Kidney (tissue), 14 donors: ENCODE measurements around the gene UNC119B. TPM values are rescaled to one million over a fixed set of nuclear protein-coding genes. Genes with fewer than 3 reads are reported as not detected.
A peak's percentile ranks its signal among the peaks of the same experiment; 100 is the strongest.

Experiments used
- DNase-seq, 5 donors: peaks; one replicate each; pipeline ENCODE4 v3.0.0-alpha.2; 2013 to 2020
- FAIRE-seq: peaks from 2 replicates; lab custom pipeline; 2012; peaks lifted over from hg19 to GRCh38; lab: Jason Lieb, UNC
- H3K27ac ChIP-seq, 2 donors: one replicate each; pipeline ENCODE4 v1.7.0; 2013; ENCODE audit warnings: low read depth in 2 of 2, low read length in 2 of 2, inconsistent platforms in 1 of 2
- H3K27me3 ChIP-seq: one replicate; pipeline ENCODE4 v1.7.1; 2013; ENCODE audit warnings: low read length, inconsistent platforms; ENCODE audit not compliant: control insufficient read depth, insufficient read depth
- H3K36me3 ChIP-seq, 3 donors: one replicate each; pipeline versions ENCODE4 v1.7.0 to v1.7.1; 2013; ENCODE audit warnings: low read length in 3 of 3, control low read depth in 1 of 3, inconsistent platforms in 1 of 3; ENCODE audit not compliant: insufficient read depth in 3 of 3, control insufficient read depth in 2 of 3
- H3K4me1 ChIP-seq, 3 donors: one replicate each; pipeline versions ENCODE4 v1.7.0 to v1.7.1; 2013; ENCODE audit warnings: low read length in 3 of 3, inconsistent platforms in 1 of 3, low read depth in 1 of 3; ENCODE audit not compliant: control insufficient read depth in 2 of 3, insufficient read depth in 2 of 3
- H3K4me3 ChIP-seq, 3 donors: one replicate each; pipeline versions ENCODE4 v1.7.0 to v1.8.1; 2013; ENCODE audit warnings: low read length in 3 of 3, control low read depth in 1 of 3, inconsistent platforms in 1 of 3
- H3K9ac ChIP-seq, 3 donors: one replicate each; pipeline versions ENCODE4 v1.7.0 to v1.7.1; 2013; ENCODE audit warnings: low read length in 3 of 3, control low read depth in 1 of 3, inconsistent platforms in 1 of 3
- H3K9me3 ChIP-seq, 3 donors: one replicate each; pipeline versions ENCODE4 v1.7.0 to v1.7.1; 2013; ENCODE audit warnings: low read length in 3 of 3, control low read depth in 1 of 3, inconsistent platforms in 1 of 3; ENCODE audit not compliant: control insufficient read depth in 2 of 3, insufficient read depth in 1 of 3
- intact Hi-C: fragments of 100-400 bp; cut with DNase I; formaldehyde crosslinking; loops from one replicate; pipeline ENCODE4 v1.11.1; 2022
- polyA plus RNA-seq: library from polyadenylated mRNA; stranded (reverse); fragments of 350-450 nt; fragmentation: Illumina TruSeq; extraction: RNeasy Lipid Tissue Mini Kit (QIAGEN cat#74804); gene quantifications from one replicate; pipeline ENCODE4 v1.2.3, GENCODE V29; 2014; ENCODE audit warnings: low read depth, low replicate concordance; ENCODE audit not compliant: insufficient read depth
- total RNA-seq: library from RNA; stranded (reverse); fragmentation: NEBNext Ultra II Directional; extraction: Animal tissue kit (Norgen Biotek cat#: 25700); gene quantifications from one replicate; pipeline ENCODE4 v1.2.1, GENCODE V29; 2021
- TF ChIP-seq, protein P1 (sequence below): IDR thresholded peaks from 3 replicates; pipeline ENCODE4 v1.5.1; 2012; ENCODE audit warnings: mild to moderate bottlenecking, moderate library complexity, borderline replicate concordance; ENCODE audit not compliant: insufficient read depth; ENCODE audit errors: extremely low read depth
- donor health status: control.
- donor health status: control.
- donor health status: control.
- donor health status: control.
- donor health status: control.
- donor health status: DM: yes; HTN: yes; CAD: no.
- donor health status: Normal renal cell carcinoma (clear cell type).

The UNC119B gene
- total and polyA plus RNA-seq, 2 donors from 2014 or later = 29.4 to 44.5 TPM

DNA sequence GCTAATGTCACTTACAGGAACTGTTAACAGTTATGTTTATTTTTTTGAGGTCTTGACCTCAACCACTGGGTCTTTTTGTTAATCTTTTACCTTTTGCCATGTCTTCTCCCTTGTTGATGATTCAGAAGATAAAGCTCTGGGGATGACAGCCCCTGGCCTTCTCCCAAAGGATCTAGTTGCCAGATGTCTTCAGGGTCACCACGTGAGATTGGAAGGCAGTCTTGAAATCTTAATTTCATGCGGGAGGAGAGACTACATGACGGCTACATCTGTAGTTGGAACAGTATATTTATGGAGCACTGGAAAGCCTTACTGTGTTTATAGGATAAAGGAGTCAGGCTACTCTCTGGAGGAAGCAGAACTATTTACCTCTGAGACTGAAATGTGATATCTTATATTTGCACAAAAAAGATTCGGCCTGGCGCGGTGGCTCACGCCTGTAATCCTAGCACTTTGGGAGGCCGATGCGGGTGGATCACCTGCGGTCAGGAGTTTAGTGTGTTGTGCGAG, 17.7 kb upstream of the UNC119B start:
- intact Hi-C loops = no loop called here
- FAIRE-seq = no peak
- H3K9ac ChIP-seq = no peak overlapping the region

DNA sequence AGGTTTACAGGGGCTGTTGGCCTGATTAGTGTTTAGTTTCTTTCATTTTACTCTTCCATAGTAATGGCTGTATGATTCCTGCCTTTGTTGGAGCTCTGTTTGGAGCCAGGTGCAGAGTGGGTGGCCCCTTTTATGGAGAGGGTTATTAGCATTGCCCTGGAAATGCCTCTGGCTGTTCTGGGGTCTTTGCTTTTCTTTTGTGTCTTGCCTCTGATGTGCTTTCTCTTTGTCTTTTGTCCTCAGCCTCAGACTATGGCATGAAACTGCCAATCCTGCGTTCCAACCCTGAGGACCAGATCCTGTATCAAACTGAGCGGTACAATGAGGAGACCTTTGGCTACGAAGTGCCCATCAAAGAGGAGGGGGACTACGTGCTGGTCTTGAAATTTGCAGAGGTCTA, 16.4 kb upstream of the UNC119B start:
- no peaks in the 10 kb centered on the region for H3K9me3 ChIP-seq
- H3K9ac ChIP-seq = no peak overlapping the region
- TF ChIP-seq, protein P1, sequence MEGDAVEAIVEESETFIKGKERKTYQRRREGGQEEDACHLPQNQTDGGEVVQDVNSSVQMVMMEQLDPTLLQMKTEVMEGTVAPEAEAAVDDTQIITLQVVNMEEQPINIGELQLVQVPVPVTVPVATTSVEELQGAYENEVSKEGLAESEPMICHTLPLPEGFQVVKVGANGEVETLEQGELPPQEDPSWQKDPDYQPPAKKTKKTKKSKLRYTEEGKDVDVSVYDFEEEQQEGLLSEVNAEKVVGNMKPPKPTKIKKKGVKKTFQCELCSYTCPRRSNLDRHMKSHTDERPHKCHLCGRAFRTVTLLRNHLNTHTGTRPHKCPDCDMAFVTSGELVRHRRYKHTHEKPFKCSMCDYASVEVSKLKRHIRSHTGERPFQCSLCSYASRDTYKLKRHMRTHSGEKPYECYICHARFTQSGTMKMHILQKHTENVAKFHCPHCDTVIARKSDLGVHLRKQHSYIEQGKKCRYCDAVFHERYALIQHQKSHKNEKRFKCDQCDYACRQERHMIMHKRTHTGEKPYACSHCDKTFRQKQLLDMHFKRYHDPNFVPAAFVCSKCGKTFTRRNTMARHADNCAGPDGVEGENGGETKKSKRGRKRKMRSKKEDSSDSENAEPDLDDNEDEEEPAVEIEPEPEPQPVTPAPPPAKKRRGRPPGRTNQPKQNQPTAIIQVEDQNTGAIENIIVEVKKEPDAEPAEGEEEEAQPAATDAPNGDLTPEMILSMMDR = no peak
- FAIRE-seq (no peak), DNase-seq (no peak)
- no peak overlapping the region for H3K4me3 ChIP-seq
- no peaks in the 10 kb centered on the region for H3K27me3 ChIP-seq
- no peak overlapping the region for H3K27ac ChIP-seq
- H3K36me3 ChIP-seq = peaks cover 14 to 33% (median 28%) of the 10 kb centered on the region in 3 donors
- intact Hi-C loops = no loop called here
- peaks cover 4 to 35% (median 30%) of the 10 kb centered on the region in 3 donors for H3K4me1 ChIP-seq

More for the DNA sequence above, 17.7 kb upstream of the UNC119B start:
- no peak for DNase-seq
- Histone ChIP-seq H3K27me3 (no peaks in the 10 kb centered on the region), H3K36me3 (peaks cover 11 to 26% (median 25%) of the 10 kb centered on the region in 3 donors), H3K4me3 (no peak overlapping the region), H3K4me1 (peaks cover 9 to 38% (median 38%) of the 10 kb centered on the region in 3 donors), H3K9me3 (no peaks in the 10 kb centered on the region), H3K27ac (no peak overlapping the region)
- TF ChIP-seq, protein P1 = no peak

DNA sequence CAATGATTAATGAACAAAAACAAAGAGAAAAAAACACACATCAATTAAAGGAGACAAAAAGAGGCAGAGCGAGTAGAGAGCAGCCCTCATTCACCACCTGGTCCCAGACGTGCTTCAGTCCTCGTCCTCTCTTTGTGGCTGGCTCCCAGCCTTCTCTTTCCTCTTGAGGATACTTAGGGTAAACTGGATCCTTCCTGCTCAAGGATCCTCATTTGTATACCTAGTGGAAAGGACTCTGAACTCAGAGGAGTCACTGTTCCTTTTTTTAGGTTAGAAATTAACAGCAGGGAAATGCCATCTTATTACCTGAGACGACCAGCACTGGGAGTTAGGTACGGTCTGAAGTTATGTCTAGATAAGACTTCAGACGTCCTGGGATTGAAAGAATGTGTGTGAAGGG, 13.6 kb upstream of the UNC119B start:
- intact Hi-C loops = no loop called here
- TF ChIP-seq, protein P1 = no peak
- H3K4me3 ChIP-seq = no peak overlapping the region
- FAIRE-seq (no peak), DNase-seq (no peak)
- no peak overlapping the region for H3K9ac ChIP-seq
- H3K9me3 ChIP-seq = no peaks in the 10 kb centered on the region
- H3K27me3 ChIP-seq = no peaks in the 10 kb centered on the region
- peaks cover 0 to 25% (median 18%) of the 10 kb centered on the region in 3 donors for H3K4me1 ChIP-seq
- H3K27ac ChIP-seq = peak overlapping the region; percentile 59 to 68
- H3K36me3 ChIP-seq = peaks cover 14 to 56% (median 41%) of the 10 kb centered on the region in 3 donors
